Keratinocyte (primary cell): ENCODE measurements around the gene TOMM22. TPM values are rescaled to one million over a fixed set of nuclear protein-coding genes. Genes with fewer than 3 reads are reported as not detected.

ENCODE experiments used
- DNase-seq: peaks from one replicate; pipeline ENCODE4 v3.0.0-alpha.2; 2011; ENCODE audit warnings: low read depth, missing footprints, low spot score
- FAIRE-seq: peaks from 2 replicates; lab custom pipeline; 2011; peaks lifted over from hg19 to GRCh38; lab: Jason Lieb, UNC
- H2AFZ ChIP-seq: 2 replicates; pipeline ENCODE4 v1.6.0; 2012; ENCODE audit warnings: low read length, control low read depth, inconsistent platforms; ENCODE audit not compliant: control insufficient read depth
- H3K27ac ChIP-seq: 2 replicates; pipeline ENCODE4 v1.5.1; 2011; ENCODE audit warnings: low read length; ENCODE audit not compliant: control insufficient read depth, insufficient read depth
- H3K27me3 ChIP-seq: 3 replicates; pipeline ENCODE4 v1.6.0; 2011; ENCODE audit warnings: low read length; ENCODE audit not compliant: control insufficient read depth, insufficient read depth; ENCODE audit errors: extremely low read depth
- H3K36me3 ChIP-seq, 2 experiments: 2 replicates in 1 of 2; 3 replicates in 1 of 2; pipeline ENCODE4 v1.5.1; 2011; ENCODE audit warnings: low read length in 2 of 2, mild to moderate bottlenecking in 1 of 2; ENCODE audit not compliant: control insufficient read depth in 2 of 2, insufficient read depth in 2 of 2; ENCODE audit errors: extremely low read depth in 1 of 2
- H3K4me1 ChIP-seq: 3 replicates; pipeline ENCODE4 v1.5.1; 2011; ENCODE audit warnings: low read length; ENCODE audit not compliant: control insufficient read depth, insufficient read depth; ENCODE audit errors: extremely low read depth
- H3K4me2 ChIP-seq: 3 replicates; pipeline ENCODE4 v1.6.0; 2011; ENCODE audit warnings: low read depth, low read length; ENCODE audit not compliant: control insufficient read depth, insufficient read depth; ENCODE audit errors: extremely low read depth
- H3K4me3 ChIP-seq, 3 experiments: fragments of 200-600 bp in 1 of 3; sonication (generic) in 1 of 3; 2 replicates in 2 of 3; 3 replicates in 1 of 3; pipeline ENCODE4 v1.5.1; 2011 to 2016; ENCODE audit warnings: low read length in 3 of 3, mild to moderate bottlenecking in 3 of 3, control low read depth in 2 of 3, inconsistent platforms in 1 of 3, low read depth in 1 of 3, mixed read lengths in 1 of 3, mixed run types in 1 of 3, moderate library complexity in 1 of 3; ENCODE audit not compliant: control insufficient read depth in 2 of 3, insufficient read depth in 2 of 3; ENCODE audit errors: extremely low read depth in 1 of 3
- H3K79me2 ChIP-seq: 2 replicates; pipeline ENCODE4 v1.6.0; 2012; ENCODE audit warnings: low read length; ENCODE audit not compliant: control insufficient read depth, insufficient read depth
- H3K9ac ChIP-seq: 3 replicates; pipeline ENCODE4 v1.6.0; 2011; ENCODE audit warnings: low read length; ENCODE audit not compliant: control insufficient read depth, insufficient read depth; ENCODE audit errors: extremely low read depth
- H3K9me1 ChIP-seq: 3 replicates; pipeline ENCODE4 v1.6.0; 2011; ENCODE audit warnings: low read length; ENCODE audit not compliant: control insufficient read depth, insufficient read depth; ENCODE audit errors: extremely low read depth
- H3K9me3 ChIP-seq: 2 replicates; pipeline ENCODE4 v1.5.1; 2012; ENCODE audit warnings: low read depth, low read length; ENCODE audit not compliant: control insufficient read depth
- H4K20me1 ChIP-seq: 3 replicates; pipeline ENCODE4 v1.6.0; 2011; ENCODE audit warnings: low read length; ENCODE audit not compliant: control insufficient read depth, insufficient read depth; ENCODE audit errors: extremely low read depth
- CTCF ChIP-seq, 3 experiments: IDR thresholded peaks in 1 of 3; conservative IDR thresholded peaks in 1 of 3; optimal IDR thresholded peaks in 1 of 3; 2 replicates in 2 of 3; 3 replicates in 1 of 3; pipeline versions ENCODE3 to v1.5.1; 2011; ENCODE audit warnings: low read length in 3 of 3, mild to moderate bottlenecking in 3 of 3, moderate library complexity in 2 of 3, control low read depth in 1 of 3, inconsistent platforms in 1 of 3; ENCODE audit not compliant: insufficient read depth in 2 of 3; ENCODE audit errors: extremely low read depth in 1 of 3
- EZH2 ChIP-seq: IDR thresholded peaks from one replicate; pipeline ENCODE4 v1.6.1; 2012; ENCODE audit warnings: inconsistent platforms, mild to moderate bottlenecking, low read length, moderate library complexity
- dilution Hi-C: fragments of 300-500 bp; cut with MboI; formaldehyde crosslinking; loops from one replicate; pipeline ENCODE4 v1.7.0; 2020; ENCODE audit warnings: low sequenced_read_pairs; ENCODE audit not compliant: extremely low pct_ligation_motif_present
- polyA plus RNA-seq, 5 experiments: library from polyadenylated mRNA; depleted of rRNA in 3 of 5; stranded (reverse) in 3 of 5; stranded (forward) in 1 of 5; unstranded in 1 of 5; fragments of >200 nt; gene quantifications; 1 replicate in 1 of 5; 2 replicates in 3 of 5; 3 replicates in 1 of 5; pipeline versions ENCODE4 v1.2.1 to v1.2.3, GENCODE V29; 2011 to 2012; ENCODE audit warnings: missing spikeins in 2 of 5, low read depth in 1 of 5, low replicate concordance in 1 of 5

TOMM22 gene
- polyA plus RNA-seq, 1 donor (not counting 4 experiments of a cell fraction or from before 2014, with no cell fraction given), result 81.8 TPM

GRCh38 chr22:38638216-38638615 lies 43.5 kb upstream of the TOMM22 start:
- dilution Hi-C loops, result no loop called here
- Histone ChIP-seq H2AFZ (no peak overlapping the region), H3K27me3 (no peaks in the 10 kb centered on the region), H3K9me3 (no peaks in the 10 kb centered on the region), H3K9ac (no peak overlapping the region), H3K4me3 (no peak overlapping the region), H3K27ac (no peak overlapping the region), H3K9me1 (no peaks in the 10 kb centered on the region), H3K36me3 (no peaks in the 10 kb centered on the region), H3K79me2 (no peaks in the 10 kb centered on the region), H4K20me1 (no peaks in the 10 kb centered on the region), H3K4me1 (no peaks in the 10 kb centered on the region), H3K4me2 (no peak overlapping the region)
- DNase-seq, result no peak
- no peak for TF ChIP-seq EZH2
- TF ChIP-seq CTCF (optimal IDR thresholded peaks at IDR 0.05 in 1 of 3, IDR thresholded peaks at IDR 0.05 in 1 of 3, conservative IDR thresholded peaks at IDR 0.05 in 1 of 3; ENCODE audit: extremely low read depth in 1 of 3, insufficient read depth in 2 of 3, low read length in 3 of 3), result no peak
- no peak for FAIRE-seq

- Histone ChIP-seq H3K4me3 (no peak overlapping the region), H3K9me3 (no peaks in the 10 kb centered on the region), H3K4me2 (no peak overlapping the region), H3K4me1 (no peaks in the 10 kb centered on the region), H3K27ac (no peak overlapping the region), H3K9ac (no peak overlapping the region), H2AFZ (no peak overlapping the region), H3K9me1 (no peaks in the 10 kb centered on the region), H3K36me3 (no peaks in the 10 kb centered on the region), H4K20me1 (no peaks in the 10 kb centered on the region), H3K79me2 (no peaks in the 10 kb centered on the region), H3K27me3 (no peaks in the 10 kb centered on the region)
- TF ChIP-seq EZH2 (no peak), CTCF (optimal IDR thresholded peaks at IDR 0.05 in 1 of 3, IDR thresholded peaks at IDR 0.05 in 1 of 3, conservative IDR thresholded peaks at IDR 0.05 in 1 of 3; ENCODE audit: extremely low read depth in 1 of 3, insufficient read depth in 2 of 3, low read length in 3 of 3) (no peak)
- dilution Hi-C loops, result no loop called here
- FAIRE-seq (no peak), DNase-seq (no peak)
Measured at GRCh38 chr22:38638728-38639127, 43.0 kb upstream of the TOMM22 start.
